Transverse colon (tissue), 4 donors: ENCODE measurements around the gene MLC1. TPM values are rescaled to one million over a fixed set of nuclear protein-coding genes. Genes with fewer than 3 reads are reported as not detected.

Experiments
- DNase-seq: peaks from one replicate; pipeline ENCODE4 v3.0.0-alpha.2; 2019
- H3K27ac ChIP-seq, 4 donors: fragments of 200-600 bp; sonication (generic); 2 replicates each; pipeline ENCODE4 v1.5.1; 2016 to 2018; ENCODE audit warnings: inconsistent platforms in 4 of 4
- H3K27me3 ChIP-seq: fragments of 200-600 bp; sonication (generic); 2 replicates; pipeline ENCODE4 v1.5.1; 2017; ENCODE audit warnings: inconsistent platforms
- H3K36me3 ChIP-seq, 4 donors: fragments of 200-600 bp; sonication (generic); 2 replicates each; pipeline ENCODE4 v1.5.1; 2017 to 2019; ENCODE audit warnings: inconsistent platforms in 4 of 4
- H3K4me1 ChIP-seq, 4 donors: fragments of 200-600 bp; sonication (generic); 2 replicates each; pipeline ENCODE4 v1.5.1; 2017 to 2020; ENCODE audit warnings: inconsistent platforms in 4 of 4
- H3K4me3 ChIP-seq, 4 donors: fragments of 200-600 bp; sonication (generic); 1 replicate in 1 of 4; 2 replicates in 3 of 4; pipeline versions ENCODE4 v1.5.1 to v1.6.1; 2017 to 2019; ENCODE audit warnings: inconsistent platforms in 4 of 4
- H3K9me3 ChIP-seq, 2 donors: fragments of 200-600 bp; sonication (generic); 2 replicates each; pipeline ENCODE4 v1.5.1; 2017 to 2019; ENCODE audit warnings: inconsistent platforms in 2 of 2
- EP300 ChIP-seq: sonication (generic); formaldehyde crosslinking; IDR thresholded peaks from one replicate; pipeline ENCODE4 v1.6.1; 2017; ENCODE audit warnings: antibody characterized with exemption, low read depth
- POLR2A ChIP-seq: fragments of 450-650 bp; IDR thresholded peaks from one replicate; pipeline ENCODE4 v1.6.1; 2016; ENCODE audit warnings: antibody characterized with exemption, mild to moderate bottlenecking, moderate library complexity
- POLR2AphosphoS5 ChIP-seq, 3 donors: sonication (generic); formaldehyde crosslinking; IDR thresholded peaks; one replicate each; pipeline ENCODE4 v1.6.1; 2016; ENCODE audit warnings: antibody characterized with exemption in 3 of 3
- WGBS, 2 donors: methylation state at CpG; one replicate each; pipeline ENCODE4 v1.1.5; 2018; ENCODE audit warnings: low coverage in 1 of 2; 5-methylcytosine and 5-hydroxymethylcytosine counted together
- in situ Hi-C, 4 donors: fragments of 200-750 bp; cut with MboI; loops; one replicate each; pipeline versions ENCODE4 v1.15.0 to v1.15.1; 2017; ENCODE audit warnings: low sequenced_read_pairs in 3 of 4, low pct_ligation_motif_present in 1 of 4, low pct_unique_long_range_greater_than_20kb in 1 of 4
- intact Hi-C: fragments of 100-400 bp; cut with DNase I; formaldehyde crosslinking; loops from one replicate; pipeline ENCODE4 v1.15.1; 2023; ENCODE audit warnings: low total_unique reads
- total RNA-seq, 4 donors: library from RNA; depleted of rRNA; stranded (reverse); fragments of >200 nt; gene quantifications; one replicate each; pipeline ENCODE4 v1.1.0, GENCODE V29; 2016
- TF ChIP-seq, protein P1 (sequence below), 5 experiments: fragments of 200-600 bp in 3 of 5; fragments of 450-650 bp in 2 of 5; sonication (generic) in 3 of 5; IDR thresholded peaks; 1 replicate in 2 of 5; 2 replicates in 3 of 5; pipeline ENCODE4 v1.5.1; 2016 to 2017; ENCODE audit warnings: antibody characterized with exemption in 5 of 5, inconsistent platforms in 3 of 5, mild to moderate bottlenecking in 2 of 5, moderate library complexity in 1 of 5

Gene MLC1
- total RNA-seq, 4 donors from 2014 or later: not detected

DNA sequence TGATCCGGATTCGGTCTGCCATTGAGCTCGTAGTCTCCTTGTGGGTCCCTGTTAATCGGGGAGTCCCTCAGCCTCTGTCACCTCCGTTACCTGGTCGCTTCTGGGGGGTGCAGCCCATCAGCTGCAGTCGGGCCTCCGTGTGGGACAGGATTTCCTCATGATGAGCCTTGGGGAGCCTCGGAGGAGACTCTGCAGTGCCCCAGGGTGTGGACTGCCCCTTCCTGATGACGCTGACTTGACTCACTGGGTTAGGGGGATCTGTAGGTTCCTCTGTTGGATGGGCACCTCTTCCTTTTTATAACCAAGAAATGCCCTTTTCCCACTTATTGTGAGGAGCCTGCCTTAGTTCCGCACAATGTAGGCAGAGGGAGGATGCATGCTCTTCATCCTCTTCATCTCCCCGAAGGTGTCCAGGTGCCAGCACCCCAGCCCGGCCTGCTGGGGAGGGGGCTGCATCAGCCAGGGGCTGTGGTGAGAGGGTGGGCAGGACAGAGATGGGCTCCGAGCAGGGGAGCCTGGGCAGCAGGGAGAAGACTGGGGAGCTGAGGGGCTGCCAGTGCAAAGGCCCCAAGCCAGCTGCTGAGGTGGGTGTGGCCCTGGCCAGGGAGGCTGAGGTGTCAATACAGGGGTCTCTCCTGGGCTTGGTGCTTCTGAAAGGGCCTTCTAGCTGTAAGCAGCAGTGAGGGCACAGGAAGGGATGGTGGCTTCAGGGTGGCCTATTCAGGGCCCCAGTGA lies 13.6 kb downstream of the MLC1 start:
- in situ Hi-C loops: no loop called here
- Histone ChIP-seq H3K4me3 (no peak overlapping the region), H3K27ac (no peak overlapping the region), H3K27me3 (peaks cover 16% of the 10 kb centered on the region), H3K4me1 (peaks cover 0 to 6% (median 0%) of the 10 kb centered on the region in 4 donors), H3K36me3 (no peaks in the 10 kb centered on the region), H3K9me3 (no peaks in the 10 kb centered on the region)
- no peak for DNase-seq
- intact Hi-C loops: no loop called here
- WGBS, 2 donors: 68 to 82% methylated on average over 6 to 14 of the region's 14 CpGs
- TF ChIP-seq POLR2AphosphoS5 (IDR thresholded peaks at IDR 0.05): no peak
- TF ChIP-seq POLR2A: no peak
- TF ChIP-seq EP300: no peak
- TF ChIP-seq, protein P1, sequence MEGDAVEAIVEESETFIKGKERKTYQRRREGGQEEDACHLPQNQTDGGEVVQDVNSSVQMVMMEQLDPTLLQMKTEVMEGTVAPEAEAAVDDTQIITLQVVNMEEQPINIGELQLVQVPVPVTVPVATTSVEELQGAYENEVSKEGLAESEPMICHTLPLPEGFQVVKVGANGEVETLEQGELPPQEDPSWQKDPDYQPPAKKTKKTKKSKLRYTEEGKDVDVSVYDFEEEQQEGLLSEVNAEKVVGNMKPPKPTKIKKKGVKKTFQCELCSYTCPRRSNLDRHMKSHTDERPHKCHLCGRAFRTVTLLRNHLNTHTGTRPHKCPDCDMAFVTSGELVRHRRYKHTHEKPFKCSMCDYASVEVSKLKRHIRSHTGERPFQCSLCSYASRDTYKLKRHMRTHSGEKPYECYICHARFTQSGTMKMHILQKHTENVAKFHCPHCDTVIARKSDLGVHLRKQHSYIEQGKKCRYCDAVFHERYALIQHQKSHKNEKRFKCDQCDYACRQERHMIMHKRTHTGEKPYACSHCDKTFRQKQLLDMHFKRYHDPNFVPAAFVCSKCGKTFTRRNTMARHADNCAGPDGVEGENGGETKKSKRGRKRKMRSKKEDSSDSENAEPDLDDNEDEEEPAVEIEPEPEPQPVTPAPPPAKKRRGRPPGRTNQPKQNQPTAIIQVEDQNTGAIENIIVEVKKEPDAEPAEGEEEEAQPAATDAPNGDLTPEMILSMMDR (IDR thresholded peaks at IDR 0.05): no peak

DNA sequence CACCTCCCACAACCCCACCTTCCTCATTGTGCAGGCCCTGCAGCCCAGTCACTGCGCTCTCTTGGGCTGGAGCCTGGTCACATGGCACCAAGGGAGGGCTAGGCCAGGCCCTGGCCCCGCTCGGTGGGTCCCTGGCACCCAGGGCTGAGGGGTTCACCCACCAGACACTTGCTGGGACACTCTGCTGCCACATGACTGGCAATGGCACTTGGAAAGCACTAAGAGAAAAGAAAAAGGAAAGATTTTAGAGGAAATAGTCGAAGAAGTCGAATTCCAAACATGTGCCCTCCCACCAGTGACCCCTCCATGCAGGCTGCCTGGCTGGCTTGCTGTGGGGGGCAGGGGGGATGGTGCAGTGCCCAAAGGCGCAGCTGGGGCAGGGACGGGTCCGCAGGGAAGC lies 14.9 kb downstream of the MLC1 start:
- intact Hi-C loops (no loop called here), in situ Hi-C loops (no loop called here)
- Histone ChIP-seq H3K4me1 (peaks cover 0 to 6% (median 0%) of the 10 kb centered on the region in 4 donors), H3K36me3 (no peaks in the 10 kb centered on the region), H3K4me3 (no peak overlapping the region), H3K27me3 (peaks cover 10% of the 10 kb centered on the region), H3K27ac (no peak overlapping the region), H3K9me3 (no peaks in the 10 kb centered on the region)
- no peak for DNase-seq
- TF ChIP-seq POLR2A (no peak), POLR2AphosphoS5 (IDR thresholded peaks at IDR 0.05) (no peak), EP300 (no peak)
- TF ChIP-seq, protein P1 (IDR thresholded peaks at IDR 0.05): no peak
- 81 to 83% methylated on average over 5 to 8 of the region's 8 CpGs for WGBS, 2 donors

DNA sequence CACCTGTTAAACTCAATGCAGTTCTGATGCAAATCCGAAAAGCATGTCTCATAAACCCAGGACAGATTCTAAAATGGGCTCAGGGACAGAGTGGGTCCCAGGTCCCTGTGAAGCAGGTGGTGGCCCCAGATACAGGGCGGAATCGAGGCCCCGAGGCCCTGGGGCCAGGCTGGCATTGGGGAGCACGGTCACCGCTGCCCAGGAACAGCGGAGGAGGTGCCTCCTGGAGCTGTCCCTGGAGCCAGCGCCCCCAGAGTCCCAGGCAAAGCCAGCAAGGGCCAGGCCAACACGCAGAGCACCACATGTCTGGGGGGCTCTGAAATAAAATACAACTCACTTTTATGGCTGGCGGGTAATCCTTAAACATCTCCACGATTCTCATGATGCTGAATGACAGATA lies 17.1 kb downstream of the MLC1 start:
- Histone ChIP-seq H3K27ac (no peak overlapping the region), H3K36me3 (no peaks in the 10 kb centered on the region), H3K4me1 (no peaks in the 10 kb centered on the region), H3K9me3 (no peaks in the 10 kb centered on the region), H3K4me3 (no peak overlapping the region), H3K27me3 (peaks cover 2% of the 10 kb centered on the region)
- TF ChIP-seq POLR2A (no peak), EP300 (no peak), POLR2AphosphoS5 (IDR thresholded peaks at IDR 0.05) (no peak)
- TF ChIP-seq, protein P1 (IDR thresholded peaks at IDR 0.05): no peak
- in situ Hi-C loops: no loop called here
- WGBS, 2 donors: 71% methylated on average over 11 of the region's 11 CpGs; no CpG with 5 or more reads in 1 of the 2 donors
- no peak for DNase-seq
- intact Hi-C loops: no loop called here

DNA sequence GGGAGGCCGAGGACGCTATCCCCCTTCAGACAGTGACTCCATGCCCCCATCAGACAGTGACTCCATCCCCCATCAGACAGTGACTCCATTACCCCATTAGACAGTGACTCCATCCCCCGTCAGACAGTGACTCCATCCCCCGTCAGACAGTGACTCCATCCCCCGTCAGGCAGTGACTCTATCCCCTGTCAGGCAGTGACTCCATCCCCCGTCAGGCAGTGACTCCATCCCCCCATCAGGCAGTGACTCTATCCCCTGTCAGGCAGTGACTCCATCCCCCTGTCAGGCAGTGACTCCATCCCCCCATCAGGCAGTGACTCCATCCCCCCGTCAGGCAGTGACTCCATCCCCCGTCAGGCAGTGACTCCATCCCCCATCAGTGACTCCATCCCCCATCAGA lies 18.0 kb downstream of the MLC1 start:
- intact Hi-C loops: no loop called here
- in situ Hi-C loops: no loop called here
- DNase-seq: no peak
- Histone ChIP-seq H3K9me3 (no peaks in the 10 kb centered on the region), H3K4me1 (no peaks in the 10 kb centered on the region), H3K27ac (no peak overlapping the region), H3K4me3 (no peak overlapping the region), H3K27me3 (no peaks in the 10 kb centered on the region), H3K36me3 (no peaks in the 10 kb centered on the region)
- 55 to 59% methylated on average over 2 to 4 of the region's 8 CpGs for WGBS, 2 donors
- TF ChIP-seq EP300: no peak
- no peak for TF ChIP-seq POLR2A
- TF ChIP-seq, protein P1 (IDR thresholded peaks at IDR 0.05): no peak
- TF ChIP-seq POLR2AphosphoS5 (IDR thresholded peaks at IDR 0.05): no peak
